ENCODE results near the gene RAP1GAP.

- TF ChIP-seq, protein P1, sequence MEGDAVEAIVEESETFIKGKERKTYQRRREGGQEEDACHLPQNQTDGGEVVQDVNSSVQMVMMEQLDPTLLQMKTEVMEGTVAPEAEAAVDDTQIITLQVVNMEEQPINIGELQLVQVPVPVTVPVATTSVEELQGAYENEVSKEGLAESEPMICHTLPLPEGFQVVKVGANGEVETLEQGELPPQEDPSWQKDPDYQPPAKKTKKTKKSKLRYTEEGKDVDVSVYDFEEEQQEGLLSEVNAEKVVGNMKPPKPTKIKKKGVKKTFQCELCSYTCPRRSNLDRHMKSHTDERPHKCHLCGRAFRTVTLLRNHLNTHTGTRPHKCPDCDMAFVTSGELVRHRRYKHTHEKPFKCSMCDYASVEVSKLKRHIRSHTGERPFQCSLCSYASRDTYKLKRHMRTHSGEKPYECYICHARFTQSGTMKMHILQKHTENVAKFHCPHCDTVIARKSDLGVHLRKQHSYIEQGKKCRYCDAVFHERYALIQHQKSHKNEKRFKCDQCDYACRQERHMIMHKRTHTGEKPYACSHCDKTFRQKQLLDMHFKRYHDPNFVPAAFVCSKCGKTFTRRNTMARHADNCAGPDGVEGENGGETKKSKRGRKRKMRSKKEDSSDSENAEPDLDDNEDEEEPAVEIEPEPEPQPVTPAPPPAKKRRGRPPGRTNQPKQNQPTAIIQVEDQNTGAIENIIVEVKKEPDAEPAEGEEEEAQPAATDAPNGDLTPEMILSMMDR (conservative IDR thresholded peaks at IDR 0.05; ENCODE audit: low read length) = no peak
- no peak for TF ChIP-seq EZH2phosphoT487 (IDR thresholded peaks at IDR 0.05; ENCODE audit: borderline replicate concordance)
Measured at GRCh38 chr1:21707891-21708290, 38.7 kb upstream of the RAP1GAP start.

Data from Loucy (cell line).